HCT116 (cell line): ENCODE results near the gene FABP1. TPM values are rescaled to one million over a fixed set of nuclear protein-coding genes. Genes with fewer than 3 reads are reported as not detected.

Experiments
- ATAC-seq: fragments of 200-7000 bp; cut with Tn5 transposase; 2 replicates; pipeline ENCODE4 v1.9.1; 2020; ENCODE audit warnings: mild to moderate bottlenecking, moderate library complexity
- BruUV-seq: library from RNA; stranded (reverse); fragments of 400-500 nt; replicated peaks from 2 replicates; lab custom pipeline; 2021; lab: Mats Ljungman, UMichigan
- CTCF ChIA-PET: fragments of 300-600 bp; sonication (Branson Sonifier 250); formaldehyde crosslinking; loops from one replicate; lab custom pipeline; 2021; ENCODE audit warnings: antibody characterized with exemption; lab: Charles Lee
- POLR2A ChIA-PET: fragments of 300-600, 350-600 bp; sonication (Branson Sonifier 250); formaldehyde crosslinking; loops from one replicate; lab custom pipeline; 2021; ENCODE audit warnings: antibody characterized with exemption; lab: Charles Lee
- RAD21 ChIA-PET, 2 experiments: fragments of 300-600 bp; sonication (Branson Sonifier 250); formaldehyde crosslinking; loops; one replicate each; lab custom pipeline; 2023; ENCODE audit warnings: low total read pairs in 2 of 2; ENCODE audit not compliant: uncharacterized antibody in 2 of 2, unreplicated experiment in 2 of 2, low non-redundant PET in 1 of 2; lab: Charles Lee
- DNase-seq: peaks from one replicate; pipeline ENCODE4 v3.0.0-alpha.2; 2010; ENCODE audit warnings: low read depth, low spot score
- H2AFZ ChIP-seq: fragments of 200-600 bp; shearing (Covaris generic), sonication (generic); 2 replicates; pipeline ENCODE4 v1.6.1; 2017; ENCODE audit warnings: low read depth, mixed run types, mixed read lengths, antibody characterized with exemption, low read length; ENCODE audit not compliant: poor library complexity, severe bottlenecking
- H3K27ac ChIP-seq: 2 replicates; pipeline ENCODE4 v1.5.1; 2012; ENCODE audit warnings: low read depth, low read length
- H3K27me3 ChIP-seq: fragments of 200-600 bp; sonication (generic); 2 replicates; pipeline ENCODE4 v1.6.1; 2016; ENCODE audit warnings: mixed run types, low read length, mixed read lengths; ENCODE audit not compliant: insufficient read depth
- H3K36me3 ChIP-seq, 2 experiments: fragments of 200-500 bp in 1 of 2; fragments of 200-600 bp in 1 of 2; sonication (Bioruptor generic) in 1 of 2; sonication (generic) in 1 of 2; 2 replicates each; pipeline versions ENCODE4 v1.5.1 to v1.6.1; 2014 to 2016; ENCODE audit warnings: low read length in 2 of 2, inconsistent platforms in 1 of 2, mixed read lengths in 1 of 2, mixed run types in 1 of 2; ENCODE audit not compliant: insufficient read depth in 2 of 2, control insufficient read depth in 1 of 2
- H3K4me1 ChIP-seq, 2 experiments: fragments of 200-600 bp in 1 of 2; sonication (generic) in 1 of 2; 2 replicates each; pipeline versions ENCODE4 v1.5.1 to v1.6.1; 2012 to 2017; ENCODE audit warnings: low read length in 2 of 2, inconsistent platforms in 1 of 2, mild to moderate bottlenecking in 1 of 2, mixed read lengths in 1 of 2, mixed run types in 1 of 2, moderate library complexity in 1 of 2; ENCODE audit not compliant: insufficient read depth in 2 of 2, control insufficient read depth in 1 of 2
- H3K4me2 ChIP-seq: fragments of 200-600 bp; sonication (generic); 2 replicates; pipeline ENCODE4 v1.6.1; 2017; ENCODE audit warnings: mixed run types, low read length, mixed read lengths
- H3K4me3 ChIP-seq, 2 experiments: fragments of 200-600 bp in 1 of 2; sonication (generic) in 1 of 2; replicated peaks in 1 of 2; 2 replicates each; pipeline ENCODE4 v1.5.1; 2011 to 2016; ENCODE audit warnings: low read length in 2 of 2, control low read depth in 1 of 2, low read depth in 1 of 2, mild to moderate bottlenecking in 1 of 2, mixed read lengths in 1 of 2, mixed run types in 1 of 2
- H3K79me2 ChIP-seq: fragments of 200-600 bp; sonication (generic); 2 replicates; pipeline ENCODE4 v1.6.1; 2017; ENCODE audit warnings: mild to moderate bottlenecking, mixed run types, low read length, moderate library complexity, mixed read lengths; ENCODE audit not compliant: insufficient read depth
- H3K9ac ChIP-seq: fragments of 200-600 bp; sonication (generic); 2 replicates; pipeline ENCODE4 v1.6.1; 2016; ENCODE audit warnings: low read length, mixed read lengths
- H3K9me2 ChIP-seq: fragments of 200-600 bp; sonication (generic), shearing (Covaris generic); 2 replicates; pipeline ENCODE4 v1.6.1; 2017; ENCODE audit warnings: mixed run types, mild to moderate bottlenecking, moderate library complexity; ENCODE audit not compliant: insufficient read depth
- H3K9me3 ChIP-seq, 2 experiments: fragments of 200-500 bp in 1 of 2; fragments of 200-600 bp in 1 of 2; sonication (Bioruptor generic) in 1 of 2; sonication (generic) in 1 of 2; 2 replicates each; pipeline ENCODE4 v1.6.1; 2014 to 2017; ENCODE audit warnings: low read length in 2 of 2, mixed read lengths in 2 of 2, inconsistent platforms in 1 of 2, low read depth in 1 of 2, mild to moderate bottlenecking in 1 of 2, mixed run types in 1 of 2, moderate library complexity in 1 of 2; ENCODE audit not compliant: control insufficient read depth in 1 of 2, insufficient read depth in 1 of 2
- H4K20me1 ChIP-seq: fragments of 200-600 bp; sonication (generic), shearing (Covaris generic); 2 replicates; pipeline ENCODE4 v1.6.1; 2017; ENCODE audit warnings: mixed run types, mild to moderate bottlenecking, moderate library complexity; ENCODE audit not compliant: insufficient read depth
- CEBPB ChIP-seq: IDR thresholded peaks from 2 replicates; pipeline ENCODE4 v1.6.1; 2012; ENCODE audit warnings: low read depth
- EGR1 ChIP-seq: IDR thresholded peaks from 2 replicates; pipeline ENCODE4 v1.6.1; 2012; ENCODE audit warnings: low read depth
- ELF1 ChIP-seq: IDR thresholded peaks from 2 replicates; pipeline ENCODE4 v1.6.1; 2012; ENCODE audit warnings: low read depth, borderline replicate concordance
- EZH2 ChIP-seq: fragments of 200-600 bp; sonication (generic); IDR thresholded peaks from 2 replicates; pipeline ENCODE4 v1.6.1; 2017; ENCODE audit warnings: antibody characterized with exemption, mixed run types
- EZH2phosphoT487 ChIP-seq: fragments of 200-600 bp; IDR thresholded peaks from 2 replicates; pipeline ENCODE4 v1.6.1; 2018; ENCODE audit warnings: antibody characterized with exemption, borderline replicate concordance
- SP1 ChIP-seq: IDR thresholded peaks from 2 replicates; pipeline ENCODE4 v1.6.1; 2012; ENCODE audit warnings: low read depth
- SRF ChIP-seq: IDR thresholded peaks from 2 replicates; pipeline ENCODE4 v1.6.1; 2012; ENCODE audit warnings: low read depth
- ZBTB33 ChIP-seq: IDR thresholded peaks from 2 replicates; pipeline ENCODE4 v1.6.1; 2011; ENCODE audit warnings: mild to moderate bottlenecking, low read length, moderate library complexity; ENCODE audit not compliant: insufficient replicate concordance; ENCODE audit errors: extremely low read depth
- ZFX ChIP-seq: fragments of 450-650 bp; IDR thresholded peaks from 2 replicates; pipeline ENCODE4 v1.6.1; 2017
- ZNF274 ChIP-seq: fragments of 200-500 bp; sonication (Bioruptor generic); IDR thresholded peaks from 2 replicates; pipeline ENCODE4 v1.6.1; 2014; ENCODE audit warnings: mild to moderate bottlenecking, low read depth, low read length, inconsistent platforms
- intact Hi-C: fragments of 100-400 bp; cut with micrococcal nuclease; formaldehyde crosslinking; loops from 2 replicates; pipeline ENCODE4 v1.10.0; 2022
- total RNA-seq: library from RNA; stranded (reverse); gene quantifications from one replicate; pipeline ENCODE4 v1.2.1, GENCODE V29; 2021; ENCODE audit not compliant: unreplicated experiment
- TF ChIP-seq, protein P1 (sequence below): IDR thresholded peaks from 2 replicates; pipeline ENCODE4 v1.6.1; 2012
- TF ChIP-seq, protein P2 (sequence below): IDR thresholded peaks from 2 replicates; pipeline ENCODE4 v1.6.1; 2012; ENCODE audit warnings: low read depth

The FABP1 gene
- total RNA-seq, 1 experiment from 2014 or later, result 0.61 TPM

DNA sequence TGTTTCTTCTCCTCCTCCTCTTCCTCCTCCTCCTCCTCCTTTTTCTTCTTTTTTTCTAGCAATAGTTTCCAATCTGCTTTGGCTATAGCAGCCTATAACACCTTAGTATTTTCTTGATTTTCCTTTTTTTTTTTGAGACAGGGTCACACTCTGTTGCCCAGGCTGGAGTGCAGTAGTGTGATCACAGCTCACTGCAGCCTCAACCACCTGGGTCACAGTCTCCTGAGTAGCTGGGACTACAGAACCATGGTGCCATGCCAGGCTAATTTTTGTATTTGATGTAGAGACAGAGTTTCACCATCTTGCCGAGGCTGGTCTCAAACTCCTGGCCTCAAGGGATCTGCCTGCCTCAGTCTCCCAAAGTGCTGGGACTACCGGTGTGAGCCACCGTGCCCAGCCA is 31.6 kb upstream of the FABP1 start (continued):
- TF ChIP-seq SRF (no peak), EGR1 (no peak), SP1 (no peak)
- TF ChIP-seq, protein P1, sequence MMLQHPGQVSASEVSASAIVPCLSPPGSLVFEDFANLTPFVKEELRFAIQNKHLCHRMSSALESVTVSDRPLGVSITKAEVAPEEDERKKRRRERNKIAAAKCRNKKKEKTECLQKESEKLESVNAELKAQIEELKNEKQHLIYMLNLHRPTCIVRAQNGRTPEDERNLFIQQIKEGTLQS, result no peak
- TF ChIP-seq, protein P2, sequence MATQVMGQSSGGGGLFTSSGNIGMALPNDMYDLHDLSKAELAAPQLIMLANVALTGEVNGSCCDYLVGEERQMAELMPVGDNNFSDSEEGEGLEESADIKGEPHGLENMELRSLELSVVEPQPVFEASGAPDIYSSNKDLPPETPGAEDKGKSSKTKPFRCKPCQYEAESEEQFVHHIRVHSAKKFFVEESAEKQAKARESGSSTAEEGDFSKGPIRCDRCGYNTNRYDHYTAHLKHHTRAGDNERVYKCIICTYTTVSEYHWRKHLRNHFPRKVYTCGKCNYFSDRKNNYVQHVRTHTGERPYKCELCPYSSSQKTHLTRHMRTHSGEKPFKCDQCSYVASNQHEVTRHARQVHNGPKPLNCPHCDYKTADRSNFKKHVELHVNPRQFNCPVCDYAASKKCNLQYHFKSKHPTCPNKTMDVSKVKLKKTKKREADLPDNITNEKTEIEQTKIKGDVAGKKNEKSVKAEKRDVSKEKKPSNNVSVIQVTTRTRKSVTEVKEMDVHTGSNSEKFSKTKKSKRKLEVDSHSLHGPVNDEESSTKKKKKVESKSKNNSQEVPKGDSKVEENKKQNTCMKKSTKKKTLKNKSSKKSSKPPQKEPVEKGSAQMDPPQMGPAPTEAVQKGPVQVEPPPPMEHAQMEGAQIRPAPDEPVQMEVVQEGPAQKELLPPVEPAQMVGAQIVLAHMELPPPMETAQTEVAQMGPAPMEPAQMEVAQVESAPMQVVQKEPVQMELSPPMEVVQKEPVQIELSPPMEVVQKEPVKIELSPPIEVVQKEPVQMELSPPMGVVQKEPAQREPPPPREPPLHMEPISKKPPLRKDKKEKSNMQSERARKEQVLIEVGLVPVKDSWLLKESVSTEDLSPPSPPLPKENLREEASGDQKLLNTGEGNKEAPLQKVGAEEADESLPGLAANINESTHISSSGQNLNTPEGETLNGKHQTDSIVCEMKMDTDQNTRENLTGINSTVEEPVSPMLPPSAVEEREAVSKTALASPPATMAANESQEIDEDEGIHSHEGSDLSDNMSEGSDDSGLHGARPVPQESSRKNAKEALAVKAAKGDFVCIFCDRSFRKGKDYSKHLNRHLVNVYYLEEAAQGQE, result no peak

DNA sequence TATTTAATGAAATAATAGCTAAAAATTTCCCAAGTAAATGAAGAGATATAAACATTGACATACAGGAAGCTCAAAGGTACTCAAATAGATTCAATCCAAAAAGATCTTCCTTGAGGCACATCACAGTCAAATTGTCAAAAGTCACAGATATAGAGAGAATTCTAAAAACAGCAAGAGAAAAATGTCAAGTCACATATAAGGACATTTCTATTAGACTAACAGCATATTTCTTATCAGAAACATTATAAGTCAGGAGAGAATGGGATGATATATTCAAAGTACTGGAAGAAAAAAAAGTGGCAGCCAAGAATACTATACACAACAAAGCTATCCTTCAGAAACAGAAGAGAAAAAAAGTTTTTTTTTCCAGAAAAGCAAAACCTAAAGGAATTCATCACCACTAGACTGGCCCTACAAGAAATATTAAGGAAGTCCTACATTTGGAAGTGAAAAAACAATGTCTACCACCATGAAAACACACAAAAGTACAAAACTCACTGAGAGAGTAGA is 21.1 kb upstream of the FABP1 start:
- Histone ChIP-seq H3K4me2 (no peak overlapping the region), H4K20me1 (no peaks in the 10 kb centered on the region), H3K4me1 (no peaks in the 10 kb centered on the region), H3K9ac (no peak overlapping the region), H3K4me3 (no peak overlapping the region), H3K9me2 (no peaks in the 10 kb centered on the region), H2AFZ (no peak overlapping the region), H3K27ac (no peak overlapping the region), H3K36me3 (no peaks in the 10 kb centered on the region), H3K9me3 (no peaks in the 10 kb centered on the region; a peak in 2 of 4 replicates), H3K27me3 (no peaks in the 10 kb centered on the region), H3K79me2 (no peaks in the 10 kb centered on the region)
- DNase-seq (no peak), ATAC-seq (no peak)
- BruUV-seq, result no TSS peak
- ChIA-PET POLR2A (no interaction called here), CTCF (no interaction called here), RAD21 (no interaction called here)
- intact Hi-C loops, result no loop called here
- no peak for TF ChIP-seq CEBPB
- no peak for TF ChIP-seq ZBTB33
- TF ChIP-seq, protein P2, result no peak
- no peak for TF ChIP-seq EZH2
- TF ChIP-seq EZH2phosphoT487, result no peak
- TF ChIP-seq ZFX, result no peak
- no peak for TF ChIP-seq SRF
- TF ChIP-seq, protein P1, result no peak
- TF ChIP-seq ZNF274, result no peak
- no peak for TF ChIP-seq ELF1
- TF ChIP-seq, all 23 proteins: peak for 0
